HG03575 (cell line): ENCODE measurements around the gene ATOH7.

Experiments used
- ATAC-seq: cut with Tn5 transposase; IDR thresholded peaks from one replicate; pipeline ENCODE4 v1.9.1; 2021; ENCODE audit not compliant: unreplicated experiment, insufficient number of reproducible peaks, low FRiP score; ENCODE audit errors: extremely low read depth

The ATOH7 gene

DNA sequence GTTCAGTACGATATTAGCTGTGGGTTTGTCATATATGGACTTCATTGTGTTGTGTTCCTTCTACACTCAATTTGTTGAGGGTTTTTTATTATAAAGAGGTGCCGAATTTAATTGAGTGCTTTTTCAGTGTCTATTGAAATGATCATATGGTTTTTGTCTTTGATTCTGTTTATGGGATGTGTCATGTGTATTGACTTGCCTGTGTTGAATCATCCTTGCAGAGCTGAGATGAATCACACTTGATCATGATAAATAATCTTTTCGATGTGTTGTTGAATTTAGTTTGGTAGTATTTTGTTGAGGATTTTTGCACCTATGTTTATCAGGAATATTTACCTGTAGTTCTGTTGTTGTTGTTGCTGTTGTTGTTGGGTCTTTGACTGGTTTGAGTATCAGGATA lies 39.8 kb downstream of the ATOH7 start:
- no peak for ATAC-seq

DNA sequence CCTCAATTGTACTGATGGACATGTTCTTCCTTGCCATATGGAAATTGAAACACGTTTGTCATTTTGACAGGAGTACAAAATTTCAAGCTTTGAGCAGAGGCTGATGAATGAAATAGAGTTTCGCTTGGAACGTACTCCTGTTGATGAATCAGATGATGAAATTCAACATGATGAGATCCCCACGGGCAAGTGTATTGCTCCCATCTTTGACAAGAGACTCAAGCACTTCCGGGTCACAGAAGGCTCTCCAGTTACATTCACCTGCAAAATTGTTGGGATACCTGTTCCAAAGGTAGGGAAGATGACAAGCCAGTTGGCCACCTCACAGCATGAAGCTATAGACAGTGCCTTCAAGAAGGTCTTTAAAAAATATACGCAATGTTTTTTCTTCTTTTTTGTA lies 43.1 kb downstream of the ATOH7 start:
- no peak for ATAC-seq

- no peak for ATAC-seq
Observed at GRCh38 chr10:68185085-68185484, 46.8 kb downstream of the ATOH7 start.

GRCh38 chr10:68184546-68184945 lies 47.4 kb downstream of the ATOH7 start:
- ATAC-seq: no peak
